Loucy (cell line): ENCODE data around the gene RNF215.
A peak's percentile ranks its signal among the peaks of the same experiment; 100 is the strongest.

Source experiments
- H2AFZ ChIP-seq: fragments of 200-600 bp; sonication (generic); 2 replicates; pipeline ENCODE4 v1.6.0; 2016; ENCODE audit warnings: antibody characterized with exemption, mild to moderate bottlenecking, low read length, moderate library complexity
- H3F3A ChIP-seq: fragments of 200-600 bp; 2 replicates; pipeline ENCODE4 v1.6.0; 2016; ENCODE audit warnings: antibody characterized with exemption, low read depth, mild to moderate bottlenecking
- H3K27me3 ChIP-seq: fragments of 200-600 bp; sonication (generic); 2 replicates; pipeline ENCODE4 v1.6.1; 2014; ENCODE audit warnings: low read length, mild to moderate bottlenecking; ENCODE audit not compliant: insufficient read depth, poor library complexity, severe bottlenecking
- H3K36me3 ChIP-seq: fragments of 200-600 bp; sonication (generic); 2 replicates; pipeline ENCODE4 v1.6.1; 2016; ENCODE audit warnings: low read length; ENCODE audit not compliant: insufficient read depth
- H3K4me1 ChIP-seq: fragments of 200-600 bp; sonication (generic); 2 replicates; pipeline ENCODE4 v1.5.1; 2014; ENCODE audit warnings: low read length, mild to moderate bottlenecking; ENCODE audit not compliant: insufficient read depth, poor library complexity, severe bottlenecking
- H3K4me2 ChIP-seq: fragments of 200-600 bp; sonication (generic); 2 replicates; pipeline ENCODE4 v1.6.0; 2014; ENCODE audit warnings: antibody characterized with exemption, low read length, low read depth, mild to moderate bottlenecking; ENCODE audit not compliant: poor library complexity, severe bottlenecking
- H3K4me3 ChIP-seq: fragments of 200-600 bp; sonication (generic); 2 replicates; pipeline ENCODE4 v1.5.1; 2014; ENCODE audit warnings: low read length, mild to moderate bottlenecking, mixed read lengths; ENCODE audit not compliant: poor library complexity, severe bottlenecking
- H3K79me2 ChIP-seq: fragments of 200-600 bp; sonication (generic); 2 replicates; pipeline ENCODE4 v1.6.1; 2014; ENCODE audit warnings: low read length; ENCODE audit not compliant: insufficient read depth
- H3K9ac ChIP-seq: fragments of 200-600 bp; sonication (generic); 2 replicates; pipeline ENCODE4 v1.6.0; 2014; ENCODE audit warnings: mild to moderate bottlenecking, low read depth, low read length, moderate library complexity; ENCODE audit not compliant: poor library complexity, severe bottlenecking
- H3K9me2 ChIP-seq: fragments of 200-600 bp; sonication (generic); replicated peaks from 2 replicates; pipeline ENCODE4 v1.6.1; 2016; ENCODE audit warnings: low read depth, low read length, mixed read lengths
- H3K9me3 ChIP-seq: fragments of 200-600 bp; sonication (generic); 2 replicates; pipeline ENCODE4 v1.6.1; 2014; ENCODE audit warnings: mild to moderate bottlenecking, antibody characterized with exemption, low read length, low read depth; ENCODE audit not compliant: insufficient read depth
- H4K20me1 ChIP-seq: fragments of 200-600 bp; sonication (generic); 2 replicates; pipeline ENCODE4 v1.6.0; 2014; ENCODE audit warnings: antibody characterized with exemption, low read length, mild to moderate bottlenecking; ENCODE audit not compliant: insufficient read depth, poor library complexity, severe bottlenecking
- EZH2phosphoT487 ChIP-seq: fragments of 200-600 bp; IDR thresholded peaks from 2 replicates; pipeline ENCODE4 v1.6.1; 2018; ENCODE audit warnings: antibody characterized with exemption, mild to moderate bottlenecking, moderate library complexity, borderline replicate concordance
- TF ChIP-seq, protein P1 (sequence below): fragments of 200-600 bp; sonication (generic); conservative IDR thresholded peaks from 2 replicates; pipeline ENCODE4 v1.5.1; 2014; ENCODE audit warnings: mild to moderate bottlenecking, antibody characterized with exemption, low read length

Gene RNF215

GRCh38 chr22:30390974-30391691, 3.9 kb upstream of the RNF215 start:
- peak overlapping the region; percentile 20 for H3K4me2 ChIP-seq
- H3K9me3 ChIP-seq: no peaks in the 10 kb centered on the region
- no peaks in the 10 kb centered on the region for H3K9me2 ChIP-seq
- no peaks in the 10 kb centered on the region for H3K27me3 ChIP-seq
- H2AFZ ChIP-seq: peak overlapping the region; percentile 63
- peaks cover 9% of the 10 kb centered on the region; the same call in 1 of the 2 replicates for H3K79me2 ChIP-seq
- no peaks in the 10 kb centered on the region for H4K20me1 ChIP-seq
- H3F3A ChIP-seq: no peaks in the 10 kb centered on the region
- H3K4me3 ChIP-seq: no peak overlapping the region
- H3K4me1 ChIP-seq: peaks cover 30% of the 10 kb centered on the region
- peak overlapping the region; percentile 36 for H3K9ac ChIP-seq
- H3K36me3 ChIP-seq: no peaks in the 10 kb centered on the region
- TF ChIP-seq, protein P1, sequence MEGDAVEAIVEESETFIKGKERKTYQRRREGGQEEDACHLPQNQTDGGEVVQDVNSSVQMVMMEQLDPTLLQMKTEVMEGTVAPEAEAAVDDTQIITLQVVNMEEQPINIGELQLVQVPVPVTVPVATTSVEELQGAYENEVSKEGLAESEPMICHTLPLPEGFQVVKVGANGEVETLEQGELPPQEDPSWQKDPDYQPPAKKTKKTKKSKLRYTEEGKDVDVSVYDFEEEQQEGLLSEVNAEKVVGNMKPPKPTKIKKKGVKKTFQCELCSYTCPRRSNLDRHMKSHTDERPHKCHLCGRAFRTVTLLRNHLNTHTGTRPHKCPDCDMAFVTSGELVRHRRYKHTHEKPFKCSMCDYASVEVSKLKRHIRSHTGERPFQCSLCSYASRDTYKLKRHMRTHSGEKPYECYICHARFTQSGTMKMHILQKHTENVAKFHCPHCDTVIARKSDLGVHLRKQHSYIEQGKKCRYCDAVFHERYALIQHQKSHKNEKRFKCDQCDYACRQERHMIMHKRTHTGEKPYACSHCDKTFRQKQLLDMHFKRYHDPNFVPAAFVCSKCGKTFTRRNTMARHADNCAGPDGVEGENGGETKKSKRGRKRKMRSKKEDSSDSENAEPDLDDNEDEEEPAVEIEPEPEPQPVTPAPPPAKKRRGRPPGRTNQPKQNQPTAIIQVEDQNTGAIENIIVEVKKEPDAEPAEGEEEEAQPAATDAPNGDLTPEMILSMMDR: peak; percentile 87
- TF ChIP-seq EZH2phosphoT487: no peak

DNA sequence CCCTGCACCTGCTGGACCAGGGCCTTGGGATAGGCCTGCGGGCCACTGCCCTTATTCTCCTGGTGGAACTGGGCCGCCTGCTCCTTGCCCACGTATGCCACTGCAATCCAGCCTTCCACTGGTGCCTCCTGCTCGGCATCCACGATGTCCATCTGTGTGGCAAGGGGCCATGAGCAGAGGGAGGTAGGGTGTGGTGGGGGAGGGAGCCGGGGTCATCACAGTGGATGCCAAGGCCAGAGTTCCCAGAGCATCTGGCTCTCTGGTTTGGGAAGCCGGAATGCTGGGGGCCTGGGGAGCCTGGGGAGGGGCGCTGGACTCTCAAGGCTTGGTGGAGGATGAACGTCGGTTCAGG, 627 bp downstream of the RNF215 start:
- peak overlapping the region; percentile 78 for H3K4me2 ChIP-seq
- H3K9ac ChIP-seq: peak overlapping the region; percentile 76
- H3K9me3 ChIP-seq: no peaks in the 10 kb centered on the region
- H3K27me3 ChIP-seq: no peaks in the 10 kb centered on the region
- no peaks in the 10 kb centered on the region for H3K9me2 ChIP-seq
- H3K36me3 ChIP-seq: no peaks in the 10 kb centered on the region
- TF ChIP-seq, protein P1: no peak
- no peak for TF ChIP-seq EZH2phosphoT487
- peaks cover 9% of the 10 kb centered on the region; the same call in 1 of the 2 replicates for H3K79me2 ChIP-seq
- no peaks in the 10 kb centered on the region for H3F3A ChIP-seq
- H4K20me1 ChIP-seq: no peaks in the 10 kb centered on the region
- H3K4me3 ChIP-seq: peak overlapping the region; percentile 83
- no peak overlapping the region for H2AFZ ChIP-seq
- H3K4me1 ChIP-seq: peaks cover 15% of the 10 kb centered on the region

GRCh38 chr22:30385942-30386341, 1.3 kb downstream of the RNF215 start:
- Histone ChIP-seq H3K4me2 (peak overlapping the region; percentile 78), H3K4me1 (peaks cover 11% of the 10 kb centered on the region), H3K9me2 (no peaks in the 10 kb centered on the region), H3K9ac (peak overlapping the region; percentile 76), H3K36me3 (no peaks in the 10 kb centered on the region), H3K4me3 (peak overlapping the region; percentile 83), H3K9me3 (no peaks in the 10 kb centered on the region), H3F3A (no peaks in the 10 kb centered on the region), H3K79me2 (peaks cover 9% of the 10 kb centered on the region; the same call in 1 of the 2 replicates), H4K20me1 (no peaks in the 10 kb centered on the region), H3K27me3 (no peaks in the 10 kb centered on the region), H2AFZ (no peak overlapping the region)
- TF ChIP-seq EZH2phosphoT487: no peak
- TF ChIP-seq, protein P1: no peak
